NCI-H345 (cell line): ENCODE measurements around the gene RPL12.

Experiments used
- DNase-seq: peaks from one replicate; lab custom pipeline; 2025; lab: John Stamatoyannopoulos, UW

Gene RPL12

DNA sequence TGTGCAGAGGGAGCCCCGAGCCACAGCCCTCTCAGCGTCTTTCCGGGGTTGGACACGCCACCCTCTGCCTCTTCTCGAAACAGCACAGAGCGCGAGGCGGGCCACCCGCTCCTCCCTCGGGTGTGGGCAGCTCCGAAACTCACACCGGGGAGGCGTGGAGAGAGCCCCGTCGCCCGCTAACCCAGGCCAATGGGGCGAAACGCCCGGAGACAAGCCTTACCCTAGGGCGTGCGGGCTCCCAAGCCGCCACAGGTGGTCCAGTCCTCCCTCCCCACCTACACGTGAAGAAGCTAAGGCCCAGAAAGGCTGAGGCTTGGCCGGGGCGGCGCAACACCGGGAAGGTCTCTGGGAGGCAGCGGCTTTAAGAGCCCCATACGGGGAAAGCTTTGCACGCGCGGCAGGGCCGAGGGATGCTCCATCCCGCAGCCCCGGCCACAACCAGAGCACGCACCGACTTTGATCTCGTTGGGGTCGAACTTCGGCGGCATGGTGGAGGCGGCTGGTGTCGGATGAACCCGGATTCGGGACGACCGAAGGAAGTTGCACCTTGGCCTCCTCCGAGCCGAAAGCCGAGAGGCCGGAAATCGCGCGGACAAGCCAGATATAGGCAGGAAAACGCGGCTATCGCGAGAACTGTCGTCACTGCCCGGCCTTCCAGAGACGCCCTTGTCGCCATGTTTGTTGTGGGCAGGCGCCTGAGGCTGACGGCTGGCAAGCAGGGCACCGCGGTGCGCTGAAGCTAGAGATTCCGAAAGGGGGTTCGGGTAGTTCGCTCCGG lies at the start of gene RPL12, which contains the start of gene LRSAM1:
Gene RPL12 (minus strand): TSS at position 577 of the 778 bp plus-strand sequence. CDS start 89 bp downstream, at position 488.
Gene LRSAM1 (plus strand): TSS at position 681 of the 778 bp plus-strand sequence. CDS start 3,018 bp downstream, outside the sequence.
- DNase-seq, result peak; percentile 95

GRCh38 chr9:127500862-127501261 lies 49.7 kb upstream of the RPL12 start:
- no peak for DNase-seq

DNA sequence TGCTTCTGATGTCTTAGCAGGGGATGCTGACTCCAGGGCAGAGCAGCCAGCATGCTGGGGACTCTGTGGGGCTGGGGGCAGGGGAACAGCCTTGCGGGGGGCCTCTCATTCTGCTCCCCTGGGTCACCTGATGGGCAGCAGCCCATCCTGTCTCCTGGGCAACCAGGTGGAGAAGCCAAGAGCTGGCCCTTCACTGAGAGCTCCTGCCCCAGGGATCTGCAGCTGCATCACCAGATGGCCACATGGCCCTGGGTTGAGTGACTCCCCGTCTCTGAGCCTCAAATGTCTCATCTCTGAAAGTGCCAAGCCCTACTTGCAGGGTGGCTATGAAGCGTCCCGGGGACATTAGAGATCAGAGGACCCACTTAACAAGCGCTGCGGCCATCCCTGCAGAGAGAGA lies 49.2 kb upstream of the RPL12 start:
- no peak for DNase-seq

DNA sequence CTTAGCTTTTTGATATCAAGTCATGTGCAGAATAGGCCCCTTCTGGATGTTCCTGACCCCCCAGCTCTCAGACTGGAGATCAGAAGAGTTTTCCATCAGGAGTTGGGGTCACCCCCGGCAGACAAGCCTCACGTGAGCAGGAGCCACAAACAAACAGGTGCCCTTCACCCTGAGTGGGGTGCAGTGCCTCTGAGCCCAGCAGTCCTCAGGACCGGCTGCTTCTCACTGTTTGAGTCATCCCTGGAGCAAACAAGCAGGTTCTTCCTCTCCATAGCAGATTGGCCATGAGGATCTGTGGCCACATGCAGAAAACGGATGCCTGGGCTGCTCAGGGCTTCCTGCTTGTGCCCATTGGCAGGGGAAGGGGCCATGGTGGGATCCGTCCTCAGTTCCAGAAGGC lies 47.1 kb upstream of the RPL12 start:
- no peak for DNase-seq

DNA sequence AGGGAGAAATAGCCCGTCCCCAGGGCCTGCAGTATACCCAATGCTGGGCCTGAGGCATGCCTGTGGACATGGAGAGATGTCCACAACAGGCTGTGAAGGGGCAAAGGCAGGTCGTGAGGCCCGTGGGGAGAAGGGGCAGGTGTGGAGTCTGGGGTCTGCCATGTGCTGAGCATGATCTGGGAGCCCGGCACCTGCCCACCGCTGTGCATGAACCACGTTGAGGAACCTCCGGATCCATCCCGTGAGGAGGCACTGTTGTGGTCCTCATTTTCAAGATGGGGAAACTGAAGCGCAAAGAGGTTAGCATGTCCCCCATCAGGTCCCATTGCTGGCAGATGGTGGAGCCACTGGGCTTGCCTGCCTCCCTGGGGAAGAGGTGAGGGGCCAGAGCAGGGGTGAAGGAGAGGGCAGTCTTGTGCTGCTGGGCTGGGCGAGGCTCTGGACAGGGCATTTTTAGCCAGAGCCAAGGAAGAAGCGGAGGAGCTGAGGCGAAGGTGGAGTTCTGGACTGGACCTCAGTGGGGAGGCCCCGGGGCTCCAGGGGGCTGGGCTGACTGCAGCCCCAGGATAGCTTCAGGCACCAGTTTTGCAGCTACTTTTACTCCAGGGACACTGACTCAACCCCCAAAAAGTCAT lies 46.6 kb upstream of the RPL12 start:
- no peak for DNase-seq

DNA sequence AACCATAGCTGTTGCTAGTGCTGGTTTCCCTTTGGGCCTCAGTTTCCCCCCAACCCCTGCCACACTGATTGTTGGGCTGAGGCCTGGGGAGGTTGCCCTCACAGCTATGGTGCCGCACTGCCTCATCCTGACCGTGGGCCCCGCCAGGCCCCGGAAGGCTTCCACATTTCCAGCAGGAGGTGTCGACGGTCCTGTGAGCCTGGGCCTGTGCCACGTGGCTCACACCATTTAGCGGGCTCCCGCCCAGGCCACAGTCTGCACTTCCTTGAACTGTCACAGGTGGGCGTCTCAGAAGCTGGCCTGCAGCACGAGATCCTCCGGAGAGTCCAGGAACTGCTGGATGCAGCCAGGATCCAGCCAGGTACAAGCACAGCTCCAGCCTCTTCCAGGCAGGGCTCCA lies 45.8 kb upstream of the RPL12 start:
- DNase-seq, result no peak

- DNase-seq, result no peak
These were observed 44.8 kb upstream of the RPL12 start for GRCh38 chr9:127495884-127496555.

DNA sequence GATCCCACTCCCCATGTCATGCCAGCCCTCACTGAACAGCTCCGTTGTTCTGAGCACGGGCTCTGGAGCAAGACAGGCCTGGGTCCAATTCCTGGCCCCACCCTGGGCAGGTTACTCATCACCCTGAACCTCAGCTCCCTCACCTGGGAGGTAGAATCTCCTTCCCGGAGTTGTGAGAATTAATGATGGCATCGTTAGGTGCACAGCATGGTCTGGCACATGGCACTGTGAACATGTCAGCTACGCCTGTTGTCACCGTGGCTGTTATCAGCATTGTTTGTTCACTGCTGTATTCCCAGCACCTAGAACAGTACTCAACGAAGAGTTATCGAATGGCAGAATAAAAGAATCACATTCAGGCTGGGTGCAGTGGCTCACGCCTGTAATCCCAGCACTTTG lies 43.1 kb upstream of the RPL12 start:
- DNase-seq, result no peak

DNA sequence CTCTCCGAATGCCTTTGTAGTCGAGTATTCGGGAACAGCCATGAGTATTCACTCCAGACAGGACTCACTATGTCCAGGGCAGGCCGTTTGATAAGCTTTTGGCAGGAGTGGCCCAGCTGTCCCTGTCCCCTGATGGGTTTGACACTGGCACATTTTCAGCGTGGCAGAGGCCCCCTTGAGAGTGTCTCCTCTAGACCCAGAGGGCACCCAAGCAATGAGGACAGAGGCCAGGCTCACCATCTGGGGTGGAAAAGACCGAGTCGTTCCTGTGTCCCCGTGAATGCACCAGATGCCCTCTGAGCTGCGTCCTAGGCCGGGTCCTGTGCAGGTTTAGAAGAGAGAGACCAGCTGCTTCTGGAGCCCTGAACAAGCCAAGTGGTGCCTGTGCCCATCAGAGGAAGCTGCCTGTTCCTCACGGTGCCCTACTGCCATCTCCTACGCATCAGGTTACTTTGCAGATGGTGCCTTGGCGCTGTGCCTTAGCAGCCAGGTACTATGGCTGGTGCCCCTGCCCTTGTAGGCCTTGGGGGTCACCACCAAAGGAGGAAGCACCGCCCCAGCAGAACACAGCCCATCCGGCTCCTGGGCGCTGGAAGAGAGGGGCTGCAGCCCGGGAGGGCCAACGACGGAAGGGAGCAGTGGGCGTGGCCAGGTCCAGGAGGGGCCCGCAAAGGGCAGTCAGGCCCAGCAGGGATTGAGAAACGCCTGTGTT lies 42.5 kb upstream of the RPL12 start:
- no peak for DNase-seq

GRCh38 chr9:127492616-127493015 lies 41.4 kb upstream of the RPL12 start:
- peak; percentile 64 for DNase-seq

GRCh38 chr9:127491516-127491915 lies 40.3 kb upstream of the RPL12 start:
- no peak for DNase-seq

DNA sequence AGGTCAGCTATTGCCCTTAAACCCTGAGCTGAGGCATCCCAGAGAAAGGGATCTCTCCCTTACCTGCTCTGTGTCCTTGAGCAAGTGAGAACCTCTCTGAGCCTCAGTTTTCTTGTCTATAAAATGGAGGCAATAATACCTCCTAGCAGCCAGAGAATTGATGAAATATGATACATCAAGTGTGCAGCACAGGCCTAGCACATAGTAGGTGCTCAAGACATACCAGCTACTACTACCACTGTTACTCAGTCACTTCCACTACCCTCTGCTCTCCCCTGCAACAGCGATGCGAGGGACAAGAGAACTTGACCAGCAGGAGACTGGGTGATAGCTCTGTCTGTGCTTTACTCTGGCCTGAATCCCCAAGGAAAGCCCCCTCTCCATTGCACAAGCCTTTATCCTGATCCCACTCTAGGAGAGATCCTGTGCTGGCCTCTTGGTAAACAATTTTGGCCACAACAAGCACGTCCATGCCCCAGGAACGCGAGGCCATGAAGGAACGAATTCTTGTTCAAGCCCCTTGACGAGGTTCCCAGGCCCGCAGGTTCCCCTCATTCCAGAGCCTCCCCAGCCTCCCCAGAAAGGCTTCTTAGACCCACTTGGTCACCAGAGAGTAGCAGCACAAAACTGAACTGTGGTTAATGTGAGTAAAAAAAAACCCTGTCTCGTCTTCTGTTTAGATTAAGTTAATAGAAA lies 39.5 kb upstream of the RPL12 start:
- no peak for DNase-seq

DNA sequence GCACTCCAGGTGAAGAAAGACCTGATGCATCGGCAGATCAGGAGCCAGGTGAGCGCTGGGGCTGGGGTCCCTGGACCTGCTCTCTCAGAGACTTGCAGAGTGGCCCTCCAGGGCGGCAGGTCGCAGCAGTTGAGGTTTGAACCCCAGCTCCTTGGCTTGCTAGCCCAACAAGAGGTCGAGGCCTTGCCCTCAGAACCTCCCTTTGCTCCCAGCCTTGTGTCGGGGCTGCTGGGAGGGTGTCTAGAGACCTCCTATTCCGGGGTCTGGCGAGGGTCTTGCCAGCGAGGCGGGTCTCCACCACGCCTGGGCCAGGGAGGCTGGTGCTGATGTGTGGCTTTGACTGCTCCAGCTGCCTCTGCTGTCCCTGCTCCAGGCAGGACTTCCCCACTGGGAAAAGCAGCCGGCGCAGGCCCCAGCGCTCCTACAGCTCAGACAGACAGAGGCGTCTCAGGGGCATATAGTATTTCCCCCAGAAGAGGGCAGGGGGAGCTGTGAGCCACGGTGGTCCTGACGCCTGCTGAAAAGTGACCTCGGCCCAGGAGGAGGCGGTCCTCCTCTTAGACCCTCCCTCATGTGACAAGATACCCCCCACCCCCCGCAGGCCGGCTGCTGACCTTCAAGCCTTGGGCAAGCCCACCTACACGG lies 38.4 kb upstream of the RPL12 start:
- no peak for DNase-seq

GRCh38 chr9:127488946-127489345 lies 37.7 kb upstream of the RPL12 start:
- no peak for DNase-seq

GRCh38 chr9:127485995-127486394 lies 34.8 kb upstream of the RPL12 start:
- no peak for DNase-seq

DNA sequence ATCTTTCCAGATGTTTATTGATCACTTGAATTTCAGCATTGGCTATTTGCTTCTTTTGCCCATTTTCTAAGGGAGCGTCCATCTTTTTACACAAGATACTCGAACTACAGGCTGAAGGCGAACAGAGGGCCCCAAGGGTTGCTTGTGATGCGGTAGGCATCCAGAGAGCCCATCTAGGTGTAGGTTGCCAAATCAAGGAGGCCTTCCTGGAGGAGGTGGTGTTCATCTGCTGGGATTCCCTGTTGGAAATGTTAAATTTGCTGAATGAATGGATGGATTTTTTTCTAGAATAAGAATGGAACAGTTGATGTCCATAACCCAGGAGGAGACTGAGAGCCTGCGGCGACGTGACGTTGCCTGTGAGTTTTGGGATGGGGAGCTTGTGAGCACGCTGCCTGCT lies 31.5 kb upstream of the RPL12 start:
- no peak for DNase-seq

GRCh38 chr9:127479507-127480081 lies 28.4 kb upstream of the RPL12 start:
- no peak for DNase-seq

DNA sequence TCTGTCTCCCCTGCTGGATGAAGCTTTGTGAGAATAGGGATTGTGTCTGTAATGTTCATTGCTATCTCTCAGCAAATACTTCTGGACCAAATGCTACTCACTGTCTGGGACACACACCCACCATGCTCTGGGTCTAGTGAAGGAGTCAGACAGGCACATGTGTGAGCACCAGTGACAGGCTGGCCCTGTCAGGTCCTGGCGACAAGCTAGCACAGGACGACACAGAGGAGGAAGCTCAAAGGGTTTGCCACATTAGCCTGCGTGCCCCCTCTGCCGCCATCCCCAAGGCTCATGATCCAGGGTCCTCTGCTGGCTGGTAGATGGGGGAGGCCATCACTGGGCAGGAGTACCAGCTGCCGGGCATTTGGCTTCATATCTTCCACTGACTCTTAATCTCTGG lies 23.4 kb upstream of the RPL12 start:
- no peak for DNase-seq

DNA sequence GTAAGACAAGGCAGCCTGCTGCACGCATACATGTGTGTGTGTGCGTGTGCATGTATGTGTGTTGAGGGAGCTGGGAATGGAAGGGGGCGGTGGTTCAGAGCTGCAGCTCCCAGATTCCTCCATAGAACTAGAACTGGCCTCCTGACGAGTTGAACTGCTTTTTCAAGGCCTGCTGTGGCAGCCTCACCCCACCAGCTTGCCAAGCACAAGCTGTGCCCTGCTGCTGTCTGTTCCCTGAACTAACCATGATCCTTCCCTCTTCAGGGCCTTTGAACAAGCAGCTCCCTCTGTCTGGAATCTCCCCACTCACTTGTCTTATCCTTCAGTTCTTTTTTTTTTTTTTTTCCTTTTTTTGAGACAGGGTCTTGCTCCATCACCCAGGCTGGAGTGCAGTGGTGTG lies 22.7 kb upstream of the RPL12 start:
- no peak for DNase-seq

GRCh38 chr9:127473501-127473900 lies 22.3 kb upstream of the RPL12 start:
- no peak for DNase-seq

- no peak for DNase-seq
These were observed 19.5 kb upstream of the RPL12 start for GRCh38 chr9:127470662-127471061.
